ENCODE data around the gene KCND2. TPM values are rescaled to one million over a fixed set of nuclear protein-coding genes. Genes with fewer than 3 reads are reported as not detected.

Gene KCND2
- total RNA-seq, 1 donor from 2014 or later, result 2.9 TPM

DNA sequence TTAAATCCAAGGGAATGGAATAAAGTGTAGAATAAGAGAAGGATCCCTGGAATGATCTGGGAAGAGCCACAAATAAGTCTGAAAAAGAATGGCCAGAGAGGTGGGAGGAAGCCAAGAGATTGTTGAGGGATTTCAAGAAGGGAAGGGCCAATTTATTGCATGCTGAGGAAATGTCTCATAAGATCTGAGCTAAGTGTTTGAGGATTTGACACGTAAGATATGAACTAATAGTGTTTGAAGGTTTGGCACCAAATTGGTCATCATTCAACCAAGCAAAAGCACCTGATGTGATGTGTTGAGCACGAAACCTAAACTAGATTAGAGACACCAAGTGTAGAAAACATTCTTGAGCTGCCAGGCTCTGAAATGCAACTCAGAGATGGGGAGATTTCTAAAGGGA, 487.1 kb downstream of the KCND2 start:
- Histone ChIP-seq H4K20me1 (ENCODE audit: low read depth) (no peaks in the 10 kb centered on the region), H3F3A (ENCODE audit: low read depth) (no peaks in the 10 kb centered on the region), H3K9me3 (ENCODE audit: low read depth) (no peaks in the 10 kb centered on the region), H3K4me2 (no peak overlapping the region), H3K27me3 (no peaks in the 10 kb centered on the region), H3K27ac (no peak overlapping the region), H3K36me3 (no peaks in the 10 kb centered on the region), H2AFZ (replicated peaks) (peak overlapping the region; percentile 29), H3K4me3 (no peak overlapping the region), H3K9ac (no peak overlapping the region), H3K4me1 (no peaks in the 10 kb centered on the region), H3K79me2 (ENCODE audit: low read depth) (no peaks in the 10 kb centered on the region)
- no peak for DNase-seq (ENCODE audit: low spot score)
- H3K36me3 Mint-ChIP-seq, result no peaks in the 10 kb centered on the region
- H3K4me1 Mint-ChIP-seq, result no peaks in the 10 kb centered on the region
- H3K27me3 Mint-ChIP-seq (ENCODE audit: insufficient read depth, low read depth), result peaks cover 2% of the 10 kb centered on the region
- TF ChIP-seq EZH2 (IDR thresholded peaks at IDR 0.05) (no peak), EZH2phosphoT487 (IDR thresholded peaks at IDR 0.05) (no peak)
- TF ChIP-seq, protein P1, sequence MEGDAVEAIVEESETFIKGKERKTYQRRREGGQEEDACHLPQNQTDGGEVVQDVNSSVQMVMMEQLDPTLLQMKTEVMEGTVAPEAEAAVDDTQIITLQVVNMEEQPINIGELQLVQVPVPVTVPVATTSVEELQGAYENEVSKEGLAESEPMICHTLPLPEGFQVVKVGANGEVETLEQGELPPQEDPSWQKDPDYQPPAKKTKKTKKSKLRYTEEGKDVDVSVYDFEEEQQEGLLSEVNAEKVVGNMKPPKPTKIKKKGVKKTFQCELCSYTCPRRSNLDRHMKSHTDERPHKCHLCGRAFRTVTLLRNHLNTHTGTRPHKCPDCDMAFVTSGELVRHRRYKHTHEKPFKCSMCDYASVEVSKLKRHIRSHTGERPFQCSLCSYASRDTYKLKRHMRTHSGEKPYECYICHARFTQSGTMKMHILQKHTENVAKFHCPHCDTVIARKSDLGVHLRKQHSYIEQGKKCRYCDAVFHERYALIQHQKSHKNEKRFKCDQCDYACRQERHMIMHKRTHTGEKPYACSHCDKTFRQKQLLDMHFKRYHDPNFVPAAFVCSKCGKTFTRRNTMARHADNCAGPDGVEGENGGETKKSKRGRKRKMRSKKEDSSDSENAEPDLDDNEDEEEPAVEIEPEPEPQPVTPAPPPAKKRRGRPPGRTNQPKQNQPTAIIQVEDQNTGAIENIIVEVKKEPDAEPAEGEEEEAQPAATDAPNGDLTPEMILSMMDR (IDR thresholded peaks at IDR 0.05), result no peak
- no peaks in the 10 kb centered on the region for H3K9me3 Mint-ChIP-seq
- H3K27ac Mint-ChIP-seq, result no peak overlapping the region
- no peak overlapping the region for H3K4me3 Mint-ChIP-seq

DNA sequence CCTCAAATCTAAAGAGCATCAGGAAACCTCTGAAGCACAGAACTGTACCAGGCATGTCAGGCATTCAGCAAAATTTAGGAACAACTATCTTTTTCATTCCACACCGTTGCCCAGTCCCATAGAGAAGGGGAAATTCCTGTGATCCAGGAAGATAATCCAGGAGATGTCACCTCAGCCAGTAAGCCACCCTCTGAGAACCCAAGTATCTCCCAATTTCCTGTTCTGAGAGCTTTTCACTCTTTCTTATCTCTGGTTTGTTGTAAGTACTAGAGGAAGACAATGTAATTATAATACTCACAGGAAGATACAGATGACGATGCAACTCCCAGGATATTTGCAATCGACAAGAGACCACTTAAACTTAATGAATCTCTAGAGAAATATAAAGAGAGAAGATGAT, 487.9 kb downstream of the KCND2 start:
- Mint-ChIP-seq H3K27me3 (ENCODE audit: insufficient read depth, low read depth) (peaks cover 2% of the 10 kb centered on the region), H3K4me3 (no peak overlapping the region), H3K27ac (no peak overlapping the region), H3K36me3 (no peaks in the 10 kb centered on the region), H3K9me3 (no peaks in the 10 kb centered on the region), H3K4me1 (no peaks in the 10 kb centered on the region)
- Histone ChIP-seq H3K4me2 (no peak overlapping the region), H4K20me1 (ENCODE audit: low read depth) (no peaks in the 10 kb centered on the region), H3F3A (ENCODE audit: low read depth) (no peaks in the 10 kb centered on the region), H3K4me3 (no peak overlapping the region), H3K27me3 (no peaks in the 10 kb centered on the region), H3K27ac (no peak overlapping the region), H3K4me1 (no peaks in the 10 kb centered on the region), H3K9ac (no peak overlapping the region), H3K9me3 (ENCODE audit: low read depth) (no peaks in the 10 kb centered on the region), H3K79me2 (ENCODE audit: low read depth) (no peaks in the 10 kb centered on the region), H2AFZ (replicated peaks) (no peak overlapping the region), H3K36me3 (no peaks in the 10 kb centered on the region)
- no peak for TF ChIP-seq EZH2 (IDR thresholded peaks at IDR 0.05)
- no peak for DNase-seq (ENCODE audit: low spot score)

DNA sequence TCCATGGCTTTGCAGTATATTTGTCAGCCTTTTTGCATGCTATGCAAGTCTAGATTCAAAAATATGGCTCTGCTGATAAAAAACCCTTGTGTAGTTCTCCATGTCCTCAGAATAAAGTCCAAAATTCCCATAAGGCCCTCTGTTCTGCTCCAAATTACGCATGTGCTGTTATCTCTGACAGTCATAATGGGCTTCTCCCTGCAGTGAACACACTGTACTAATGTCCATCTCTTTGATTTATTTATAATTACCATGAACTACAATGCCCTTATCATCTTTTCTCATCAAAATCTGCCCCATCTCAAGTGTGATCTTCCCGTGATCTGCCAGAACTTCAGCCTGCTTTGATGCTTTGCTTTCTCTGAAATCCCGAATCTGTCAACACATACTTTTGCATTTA, 497.2 kb downstream of the KCND2 start:
- no peaks in the 10 kb centered on the region for H3K36me3 ChIP-seq
- H3K4me2 ChIP-seq, result no peak overlapping the region
- Mint-ChIP-seq H3K27ac (no peak overlapping the region), H3K9me3 (no peaks in the 10 kb centered on the region), H3K27me3 (ENCODE audit: insufficient read depth, low read depth) (no peaks in the 10 kb centered on the region), H3K4me1 (no peaks in the 10 kb centered on the region), H3K36me3 (no peaks in the 10 kb centered on the region), H3K4me3 (no peak overlapping the region)
- no peak overlapping the region for H3K27ac ChIP-seq
- no peaks in the 10 kb centered on the region for H3F3A ChIP-seq (ENCODE audit: low read depth)
- H3K27me3 ChIP-seq, result no peaks in the 10 kb centered on the region
- H3K4me3 ChIP-seq, result no peak overlapping the region
- no peak for DNase-seq (ENCODE audit: low spot score)
- TF ChIP-seq EZH2 (IDR thresholded peaks at IDR 0.05) (no peak), EZH2phosphoT487 (IDR thresholded peaks at IDR 0.05) (no peak)
- TF ChIP-seq, protein P1 (IDR thresholded peaks at IDR 0.05), result no peak
- H4K20me1 ChIP-seq (ENCODE audit: low read depth), result no peaks in the 10 kb centered on the region
- H2AFZ ChIP-seq (replicated peaks), result no peak overlapping the region
- no peaks in the 10 kb centered on the region for H3K9me3 ChIP-seq (ENCODE audit: low read depth)
- peaks cover 12% of the 10 kb centered on the region for H3K4me1 ChIP-seq
- H3K79me2 ChIP-seq (ENCODE audit: low read depth), result no peaks in the 10 kb centered on the region
- no peak overlapping the region for H3K9ac ChIP-seq

DNA sequence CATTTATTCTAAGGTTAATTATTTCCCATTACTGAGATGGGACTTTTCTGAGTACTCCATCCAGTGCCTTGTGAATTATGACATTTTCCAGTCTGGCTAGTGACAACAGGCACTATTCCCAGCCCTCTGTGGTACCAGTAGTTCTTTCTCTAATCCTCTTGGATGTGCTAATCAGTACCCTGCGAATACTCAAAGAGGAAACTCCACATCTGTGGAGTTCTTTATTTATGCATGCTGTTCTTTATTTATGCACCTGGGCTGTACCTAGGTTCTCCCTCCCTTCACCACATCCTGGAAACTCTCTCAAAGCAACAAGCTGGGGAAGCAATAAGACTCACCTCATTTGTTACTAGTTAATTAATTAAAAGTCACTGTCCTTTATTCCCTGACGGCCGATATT, 501.5 kb downstream of the KCND2 start:
- H3K9me3 Mint-ChIP-seq, result no peaks in the 10 kb centered on the region
- no peak overlapping the region for H2AFZ ChIP-seq (replicated peaks)
- H3K4me1 ChIP-seq, result peaks cover 15% of the 10 kb centered on the region
- no peak overlapping the region for H3K4me2 ChIP-seq
- H3K79me2 ChIP-seq (ENCODE audit: low read depth), result no peaks in the 10 kb centered on the region
- H3K36me3 ChIP-seq, result no peaks in the 10 kb centered on the region
- no peaks in the 10 kb centered on the region for H4K20me1 ChIP-seq (ENCODE audit: low read depth)
- TF ChIP-seq EZH2phosphoT487 (IDR thresholded peaks at IDR 0.05) (no peak), EZH2 (IDR thresholded peaks at IDR 0.05) (no peak)
- TF ChIP-seq, protein P1 (IDR thresholded peaks at IDR 0.05), result no peak
- H3K9ac ChIP-seq, result no peak overlapping the region
- H3K4me1 Mint-ChIP-seq, result no peaks in the 10 kb centered on the region
- no peak overlapping the region for H3K4me3 Mint-ChIP-seq
- no peaks in the 10 kb centered on the region for H3K9me3 ChIP-seq (ENCODE audit: low read depth)
- H3K27me3 Mint-ChIP-seq (ENCODE audit: insufficient read depth, low read depth), result peaks cover 2% of the 10 kb centered on the region
- no peaks in the 10 kb centered on the region for H3F3A ChIP-seq (ENCODE audit: low read depth)
- H3K4me3 ChIP-seq, result no peak overlapping the region
- no peak overlapping the region for H3K27ac Mint-ChIP-seq
- H3K27ac ChIP-seq, result no peak overlapping the region
- DNase-seq (ENCODE audit: low spot score), result peak; percentile 7
- H3K36me3 Mint-ChIP-seq, result no peaks in the 10 kb centered on the region
- H3K27me3 ChIP-seq, result no peaks in the 10 kb centered on the region
